GM19455 (cell line): ENCODE measurements around the gene PRSS33.

ENCODE experiments used
- ATAC-seq: cut with Tn5 transposase; IDR thresholded peaks from one replicate; pipeline ENCODE4 v1.9.1; 2021; ENCODE audit not compliant: unreplicated experiment

PRSS33 gene

GRCh38 chr16:2821487-2822157 is 34.3 kb upstream of the PRSS33 start:
- no peak for ATAC-seq

GRCh38 chr16:2820836-2821486 is 33.6 kb upstream of the PRSS33 start:
- no peak for ATAC-seq

GRCh38 chr16:2819939-2820835 is 32.8 kb upstream of the PRSS33 start:
- ATAC-seq, result no peak

GRCh38 chr16:2819179-2819938 is 32.0 kb upstream of the PRSS33 start:
- ATAC-seq, result no peak

- ATAC-seq, result no peak
Observed at GRCh38 chr16:2818272-2818876, 31.0 kb upstream of the PRSS33 start.

GRCh38 chr16:2817340-2818271 is 30.2 kb upstream of the PRSS33 start:
- no peak for ATAC-seq

GRCh38 chr16:2816751-2817339 is 29.5 kb upstream of the PRSS33 start, which contains the start of gene PRSS21:
PRSS21 (plus strand) TSS chr16:2817237; CDS start chr16:2817269, 32 bp downstream.
- ATAC-seq, result no peak

- no peak for ATAC-seq
Observed at GRCh38 chr16:2815299-2815771, 28.0 kb upstream of the PRSS33 start.

GRCh38 chr16:2814551-2815298 is 27.4 kb upstream of the PRSS33 start:
- ATAC-seq, result no peak

GRCh38 chr16:2813771-2814221 is 26.4 kb upstream of the PRSS33 start:
- no peak for ATAC-seq

- no peak for ATAC-seq
Observed at GRCh38 chr16:2811703-2812471, 24.5 kb upstream of the PRSS33 start.

- no peak for ATAC-seq
Observed at GRCh38 chr16:2810651-2811050, 23.3 kb upstream of the PRSS33 start.

- no peak for ATAC-seq
Observed at GRCh38 chr16:2809149-2809760, 21.9 kb upstream of the PRSS33 start.

GRCh38 chr16:2808181-2808580 is 20.8 kb upstream of the PRSS33 start:
- ATAC-seq, result no peak

GRCh38 chr16:2806286-2806685 is 18.9 kb upstream of the PRSS33 start:
- no peak for ATAC-seq

- ATAC-seq, result no peak
Observed at GRCh38 chr16:2804728-2805127, 17.4 kb upstream of the PRSS33 start.
